ENCODE results near the gene C2CD3.

- TF ChIP-seq, protein P1, sequence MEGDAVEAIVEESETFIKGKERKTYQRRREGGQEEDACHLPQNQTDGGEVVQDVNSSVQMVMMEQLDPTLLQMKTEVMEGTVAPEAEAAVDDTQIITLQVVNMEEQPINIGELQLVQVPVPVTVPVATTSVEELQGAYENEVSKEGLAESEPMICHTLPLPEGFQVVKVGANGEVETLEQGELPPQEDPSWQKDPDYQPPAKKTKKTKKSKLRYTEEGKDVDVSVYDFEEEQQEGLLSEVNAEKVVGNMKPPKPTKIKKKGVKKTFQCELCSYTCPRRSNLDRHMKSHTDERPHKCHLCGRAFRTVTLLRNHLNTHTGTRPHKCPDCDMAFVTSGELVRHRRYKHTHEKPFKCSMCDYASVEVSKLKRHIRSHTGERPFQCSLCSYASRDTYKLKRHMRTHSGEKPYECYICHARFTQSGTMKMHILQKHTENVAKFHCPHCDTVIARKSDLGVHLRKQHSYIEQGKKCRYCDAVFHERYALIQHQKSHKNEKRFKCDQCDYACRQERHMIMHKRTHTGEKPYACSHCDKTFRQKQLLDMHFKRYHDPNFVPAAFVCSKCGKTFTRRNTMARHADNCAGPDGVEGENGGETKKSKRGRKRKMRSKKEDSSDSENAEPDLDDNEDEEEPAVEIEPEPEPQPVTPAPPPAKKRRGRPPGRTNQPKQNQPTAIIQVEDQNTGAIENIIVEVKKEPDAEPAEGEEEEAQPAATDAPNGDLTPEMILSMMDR (IDR thresholded peaks at IDR 0.05; ENCODE audit: low read depth, low read length) = no peak
- TF ChIP-seq EZH2phosphoT487 (IDR thresholded peaks at IDR 0.05; ENCODE audit: low read depth) = no peak
These were observed 201.7 kb downstream of the C2CD3 start for GRCh38 chr11:73969091-73969490.
